ENCODE measurements around the gene TMTC1.
"Not testable (repeated sequence)": the region's sequence is repeated elsewhere in the genome, so short reads cannot be mapped to it uniquely, and the experiment has no call there.

The TMTC1 gene

DNA sequence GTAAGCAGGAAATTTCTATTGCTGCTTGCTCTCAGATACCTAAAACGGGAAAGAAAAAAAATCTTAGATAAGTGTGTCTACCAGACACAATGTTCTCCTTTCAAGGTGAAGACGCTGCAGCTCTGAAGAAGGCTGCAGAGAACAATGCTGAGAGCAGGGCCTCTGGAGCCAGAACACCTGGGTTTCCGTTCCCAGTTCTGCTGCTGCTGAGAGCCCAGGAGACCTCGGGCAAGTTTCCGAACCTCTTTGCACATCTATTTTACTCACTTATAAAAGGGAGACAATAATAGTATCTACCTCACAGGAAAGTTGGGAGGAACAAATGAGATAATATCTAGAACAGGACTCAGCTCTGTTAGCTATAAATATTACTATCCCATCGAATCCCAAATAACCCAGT, 122.9 kb downstream of the TMTC1 start:
- DNase-seq, result no peak

DNA sequence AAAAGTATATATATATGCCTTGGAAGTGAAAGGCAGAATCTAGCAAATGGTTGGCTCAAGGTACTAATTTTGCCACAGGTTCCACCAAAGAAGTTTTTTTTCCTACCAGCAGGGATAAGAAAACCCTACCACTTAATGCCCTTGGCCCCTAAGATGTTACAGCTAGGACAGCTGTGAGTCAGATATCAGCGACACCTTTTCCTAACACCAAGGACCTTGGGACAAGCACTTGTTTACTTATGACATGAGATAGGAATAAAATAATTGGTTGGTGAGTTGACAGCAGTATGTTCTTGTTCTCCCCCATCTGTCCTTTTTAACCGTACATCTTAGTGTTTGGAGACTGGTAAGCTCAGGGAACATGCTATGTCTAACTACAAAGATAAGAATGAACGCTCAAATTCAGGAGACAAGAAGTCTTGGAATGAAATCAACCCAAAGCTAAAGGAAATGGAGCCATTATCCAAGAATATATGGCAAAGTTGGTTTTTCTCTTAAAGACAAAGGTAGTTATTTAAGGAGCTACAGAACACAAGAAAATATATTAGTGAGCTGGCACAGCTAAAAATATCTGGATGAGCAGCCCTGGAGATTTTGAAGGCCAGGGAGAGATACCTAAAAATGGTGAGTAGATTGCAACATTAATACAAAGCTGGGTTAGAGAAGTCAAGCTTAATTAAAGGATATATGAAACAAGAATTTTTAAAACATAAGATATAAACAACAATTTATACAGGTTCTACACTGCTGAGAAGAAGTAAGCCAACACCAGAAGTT, 126.8 kb downstream of the TMTC1 start:
- DNase-seq, result no peak

DNA sequence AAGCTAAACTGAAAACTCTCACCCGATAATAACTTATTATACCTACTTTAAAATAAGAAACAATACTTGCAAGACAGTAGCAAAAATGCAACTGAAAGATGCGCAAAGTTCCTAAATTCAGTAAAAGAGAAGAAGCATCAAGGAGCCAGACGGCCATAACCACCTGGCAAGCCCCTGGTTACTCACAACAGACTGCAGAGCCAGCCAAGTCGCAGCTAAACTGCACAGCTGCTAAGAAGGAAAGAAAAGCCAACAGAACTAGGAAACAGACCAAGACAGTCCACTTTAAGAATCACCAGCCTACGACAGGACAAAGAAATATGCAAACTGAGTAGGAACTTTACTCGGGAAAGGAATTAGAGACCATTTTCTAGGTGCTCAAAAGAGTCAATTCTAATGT, 127.9 kb downstream of the TMTC1 start:
- DNase-seq, result no peak

DNA sequence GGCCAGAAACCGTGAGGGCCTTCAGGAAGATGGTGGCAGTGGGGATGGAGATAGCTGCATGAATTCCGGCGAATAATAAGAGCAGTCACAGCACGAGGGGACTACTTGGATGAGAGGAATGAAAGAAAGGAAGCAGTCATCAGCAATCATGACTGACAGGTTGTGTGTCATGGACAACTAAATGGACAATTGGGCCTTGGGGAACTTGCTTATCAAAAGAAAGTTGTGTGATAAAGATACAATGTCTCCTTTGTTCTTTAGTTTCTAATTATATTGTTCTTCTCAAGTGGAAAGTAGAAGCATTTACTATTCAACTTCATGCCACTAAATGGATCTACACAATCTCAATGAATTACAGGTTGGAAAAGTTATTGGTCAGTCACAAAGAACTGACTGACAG, 130.5 kb downstream of the TMTC1 start:
- DNase-seq, result no peak

- no peak for DNase-seq
Observed at GRCh38 chr12:29650371-29650770, 133.4 kb downstream of the TMTC1 start.

DNA sequence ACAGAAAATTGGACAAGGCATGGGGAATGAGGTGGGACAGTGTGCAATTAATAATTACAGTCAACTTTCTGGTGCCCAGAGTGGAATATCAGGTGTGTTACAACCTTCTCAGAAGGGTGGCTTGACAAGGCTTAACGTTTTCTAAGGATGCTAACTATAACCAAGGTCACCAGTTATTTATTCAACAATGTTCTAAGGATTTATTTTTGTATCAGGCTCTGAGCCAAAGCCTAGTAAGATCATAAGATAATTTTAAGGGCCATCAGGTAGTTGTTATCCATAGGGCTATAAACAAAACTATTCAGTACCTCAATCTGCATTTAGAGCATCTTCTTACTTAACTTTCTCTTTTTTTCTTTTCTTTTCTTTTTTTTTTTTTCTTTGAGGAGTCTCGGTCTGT, 134.0 kb downstream of the TMTC1 start:
- DNase-seq, result no peak

GRCh38 chr12:29644536-29645162, 139.1 kb downstream of the TMTC1 start:
- no peak for DNase-seq

DNA sequence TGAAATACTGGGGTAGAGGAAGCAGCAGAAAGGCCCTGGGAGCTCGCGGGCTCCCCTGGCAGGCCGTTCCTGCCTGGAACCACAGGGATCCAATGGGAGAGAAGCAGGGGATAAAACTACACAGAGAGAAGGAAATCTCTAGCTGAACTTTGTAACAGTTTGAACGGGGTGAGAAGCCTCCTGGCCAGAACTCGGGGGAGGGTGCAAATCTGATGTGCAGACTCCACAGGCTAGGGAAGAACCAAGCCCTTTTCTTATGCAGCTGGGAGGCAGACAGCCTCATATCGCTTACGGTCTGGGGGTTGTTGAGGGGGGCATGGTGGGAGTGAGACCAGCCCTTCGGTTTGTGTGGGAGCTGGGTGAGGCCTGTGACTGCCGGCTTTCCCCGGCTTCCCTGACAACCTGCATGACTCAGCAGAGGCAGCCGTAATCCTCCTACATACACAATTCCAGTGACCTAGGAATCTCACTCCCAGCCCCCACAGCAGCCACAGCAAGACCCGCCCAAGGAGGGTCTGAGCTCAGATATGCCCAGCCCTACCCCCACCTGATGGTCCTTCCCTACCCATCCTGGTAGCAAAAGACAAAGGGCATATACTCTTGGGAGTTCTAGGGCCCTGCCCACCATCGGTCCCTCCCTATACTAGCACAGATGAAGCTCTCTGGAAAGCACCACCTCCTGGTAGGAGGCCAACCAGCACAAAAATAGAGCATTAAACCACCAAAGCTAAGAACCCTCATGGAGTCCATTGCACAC, 143.0 kb downstream of the TMTC1 start:
- no peak for DNase-seq

- DNase-seq, result no peak
Observed at GRCh38 chr12:29639893-29640495, 143.7 kb downstream of the TMTC1 start.

DNA sequence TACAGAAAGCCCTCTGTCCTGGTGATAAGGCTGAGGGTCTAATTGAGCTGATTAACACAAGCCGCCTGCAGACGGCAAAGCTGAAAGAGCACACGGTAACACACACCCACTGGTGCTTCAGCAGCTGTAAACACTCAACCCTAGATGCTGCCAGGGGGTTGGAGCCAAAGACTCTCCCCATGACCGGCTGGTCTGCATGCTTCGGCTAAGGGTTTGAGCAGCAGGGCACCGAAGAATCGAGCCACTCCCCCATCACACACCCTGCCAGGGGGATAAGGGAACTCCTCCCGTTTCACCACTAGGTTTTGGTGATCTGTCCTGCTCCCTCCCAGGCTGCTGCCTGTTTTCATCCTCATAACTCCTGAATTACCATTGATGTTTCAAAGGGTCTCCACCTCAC, 145.2 kb downstream of the TMTC1 start:
- DNase-seq, result no peak

DNA sequence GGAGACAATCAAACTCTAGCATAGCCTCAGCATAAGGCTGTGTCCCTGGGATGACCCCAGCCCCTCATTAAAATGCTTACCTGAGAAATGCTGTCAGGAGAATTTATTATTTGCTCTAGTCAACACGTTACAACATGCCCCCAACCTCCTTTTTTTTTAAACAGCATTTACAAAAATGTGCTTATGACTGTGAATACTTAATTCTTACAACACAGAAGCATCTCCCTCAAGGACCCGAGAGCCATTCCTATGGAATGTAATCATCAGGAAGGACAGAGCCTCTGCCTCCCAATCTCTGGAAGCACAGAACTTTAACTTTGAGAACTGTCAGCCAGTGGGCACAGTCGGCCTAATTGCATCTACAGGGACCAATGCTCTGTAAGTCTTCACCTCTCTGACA, 149.7 kb downstream of the TMTC1 start:
- no peak for DNase-seq

DNA sequence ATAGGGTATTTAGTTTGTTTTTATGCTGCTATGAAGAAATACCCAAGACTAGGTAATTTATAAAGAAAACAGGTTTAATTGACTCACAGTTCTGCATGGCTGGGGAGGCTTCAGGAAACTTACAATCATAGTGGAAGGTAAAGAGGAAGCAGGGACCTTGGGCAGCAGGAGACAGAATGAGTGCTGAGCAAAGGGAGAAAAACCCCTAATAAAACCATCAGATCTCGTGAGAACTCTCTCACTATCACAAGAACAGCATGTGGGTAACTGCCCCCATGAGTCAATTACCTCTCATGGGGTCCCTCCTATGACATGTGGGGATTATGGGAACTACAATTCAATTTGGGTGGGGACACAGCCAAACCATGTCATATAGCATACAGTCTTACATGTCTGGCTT, 153.6 kb downstream of the TMTC1 start:
- not testable (repeated sequence) for DNase-seq

DNA sequence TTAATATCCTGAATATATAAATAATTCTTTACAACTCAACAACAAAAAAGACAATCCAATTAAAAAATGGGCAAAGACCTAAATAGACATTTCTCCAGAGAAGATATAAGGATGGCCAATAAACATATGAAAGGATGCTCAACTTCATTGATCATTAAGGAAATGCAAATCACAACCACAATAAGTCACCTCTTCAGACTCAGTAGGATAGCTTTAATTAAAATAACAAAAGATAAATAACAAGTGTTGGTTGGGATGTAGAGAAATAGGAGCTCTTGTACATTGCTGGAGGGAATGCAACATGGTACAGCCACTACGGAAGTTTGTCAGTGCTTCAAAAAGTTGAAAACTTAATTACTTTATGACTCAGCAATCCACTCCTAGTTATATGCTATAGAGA, 156.5 kb downstream of the TMTC1 start:
- no peak for DNase-seq

- no peak for DNase-seq
Observed at GRCh38 chr12:29625359-29625953, 158.3 kb downstream of the TMTC1 start.

DNA sequence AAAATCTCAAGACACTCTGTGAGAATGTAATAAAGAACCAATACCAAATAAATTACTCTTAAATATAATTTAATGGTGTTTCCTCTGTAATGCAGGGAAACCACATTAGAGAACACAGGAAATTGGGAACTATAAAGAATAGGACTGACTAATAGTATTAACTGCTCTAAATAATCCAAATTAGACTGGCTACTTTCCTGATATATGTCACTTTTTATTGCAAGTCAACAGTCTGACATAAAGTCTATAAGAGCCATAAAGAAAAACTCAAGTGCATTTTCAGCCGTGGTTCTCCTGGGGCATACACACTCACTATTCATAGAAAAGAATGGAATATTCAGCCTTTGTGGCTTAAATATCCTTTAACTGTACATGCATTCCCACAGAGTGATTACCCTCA, 161.5 kb downstream of the TMTC1 start:
- no peak for DNase-seq

GRCh38 chr12:29620030-29620429, 163.7 kb downstream of the TMTC1 start:
- DNase-seq, result no peak

- no peak for DNase-seq
Observed at GRCh38 chr12:29617407-29617803, 166.3 kb downstream of the TMTC1 start.

DNA sequence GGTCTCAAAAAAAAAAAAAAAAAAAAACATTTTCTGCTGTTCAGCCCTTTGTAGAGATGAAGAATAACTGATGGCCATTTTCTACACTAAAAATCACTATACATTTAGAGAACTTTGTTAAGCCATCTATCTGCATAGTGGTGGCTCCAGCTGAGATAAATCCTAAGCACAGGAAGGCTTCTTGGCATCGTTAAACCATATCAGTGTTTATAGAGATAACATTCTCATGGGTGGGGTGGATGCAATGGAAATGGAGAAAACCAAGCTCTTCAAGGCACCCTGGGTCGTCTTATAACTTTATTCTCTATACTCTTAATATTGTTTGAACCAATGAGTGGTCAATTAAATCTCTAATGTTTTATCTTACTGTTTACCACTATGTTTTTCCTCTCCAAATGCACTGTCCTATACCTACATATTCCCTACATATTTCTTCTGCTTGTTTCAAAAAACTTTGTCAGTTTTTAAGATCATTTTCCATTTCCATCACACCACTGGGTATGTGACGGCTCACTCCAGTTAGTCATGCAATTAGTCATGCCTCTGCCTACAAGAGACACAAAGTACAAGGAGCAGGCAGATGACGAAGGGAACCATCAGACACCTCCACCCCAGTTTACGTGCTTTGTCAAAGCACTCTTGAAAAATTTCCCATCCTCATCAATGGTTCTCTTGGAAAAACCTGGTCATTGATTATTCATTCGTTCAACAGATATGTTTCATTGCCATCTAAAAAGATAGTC, 166.9 kb downstream of the TMTC1 start:
- DNase-seq, result no peak

GRCh38 chr12:29614694-29615325, 168.9 kb downstream of the TMTC1 start:
- DNase-seq, result no peak

DNA sequence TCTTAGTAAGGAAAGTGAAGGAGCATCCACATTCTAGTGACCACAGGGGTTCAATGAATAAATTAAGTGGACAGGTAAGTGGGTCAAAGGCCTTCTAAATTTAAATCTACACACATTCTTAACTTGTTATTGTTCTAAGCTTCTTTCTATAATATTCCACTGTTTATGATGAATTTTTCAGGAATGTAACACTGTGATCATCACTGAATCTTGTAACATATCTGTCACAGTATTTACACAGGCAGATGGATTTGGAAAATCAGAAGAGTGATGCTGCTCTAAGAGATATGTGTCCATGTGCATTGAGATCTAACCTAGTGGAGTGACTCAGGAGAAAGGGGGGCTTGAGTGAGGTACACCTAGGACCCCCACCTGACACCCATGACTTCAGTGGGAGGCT, 170.8 kb downstream of the TMTC1 start:
- DNase-seq, result no peak

DNA sequence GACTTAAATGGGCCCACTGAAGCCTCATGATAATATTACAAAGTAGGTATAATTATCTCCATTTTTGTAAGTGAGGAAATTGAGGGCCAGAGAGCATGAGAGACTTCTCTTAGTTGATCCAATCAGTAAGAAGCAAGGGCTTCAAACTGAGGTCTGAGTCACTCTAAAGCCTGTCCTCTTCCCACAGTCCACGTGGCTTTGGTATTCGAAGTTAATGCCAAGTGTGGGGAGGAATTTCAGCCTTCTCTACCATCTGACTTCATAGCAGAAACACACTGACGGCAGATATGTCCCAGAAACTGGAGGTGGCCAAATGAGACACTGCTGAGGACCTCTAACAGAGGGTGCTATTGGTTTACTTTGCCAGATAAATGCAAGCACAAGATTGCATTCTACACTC, 171.8 kb downstream of the TMTC1 start:
- DNase-seq, result no peak

All from activated CD4-positive, alpha-beta T cell treated with anti-CD3 and anti-CD28 coated beads, Interleukin-2, Interleukin-6, amounts not matched to agents 100 ng/mL and 50 ng/mL, durations not matched to agents 16 hours and 8 hours (primary cell).